ENCODE results near the gene NAA15. TPM values are rescaled to one million over a fixed set of nuclear protein-coding genes. Genes with fewer than 3 reads are reported as not detected.
"Not testable (repeated sequence)": the region's sequence is repeated elsewhere in the genome, so short reads cannot be mapped to it uniquely, and the experiment has no call there.

Gene NAA15
- total and polyA plus RNA-seq, 12 donors, result 4.6 to 36.4 (median 29.0) TPM

DNA sequence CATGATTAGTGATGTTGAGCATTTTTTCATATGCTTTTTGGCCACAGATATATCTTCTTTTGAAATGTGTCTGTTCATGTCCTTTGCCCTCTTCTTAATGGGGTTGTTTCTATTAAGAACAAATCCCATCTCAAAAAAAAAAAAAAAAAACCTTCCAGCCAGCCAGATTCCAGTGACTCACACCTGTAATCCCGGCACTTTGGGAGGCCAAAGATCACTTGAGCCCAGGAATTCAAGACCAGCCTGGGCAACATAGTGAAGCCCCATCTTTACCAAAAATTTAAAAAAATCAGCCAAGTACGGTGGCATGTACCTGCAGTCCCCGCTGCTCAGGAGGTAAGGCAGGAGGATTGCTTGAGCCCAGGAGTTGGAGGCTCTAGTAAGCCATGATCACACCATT, 157.7 kb downstream of the NAA15 start:
- no peak overlapping the region for H3K4me3 ChIP-seq
- peaks cover 16 to 35% of the 10 kb centered on the region in 2 donors for H3K4me1 ChIP-seq (replicated peaks in 1 of 2)
- intact Hi-C loops (cut with DNase I), result no loop called here
- TF ChIP-seq, protein P1, sequence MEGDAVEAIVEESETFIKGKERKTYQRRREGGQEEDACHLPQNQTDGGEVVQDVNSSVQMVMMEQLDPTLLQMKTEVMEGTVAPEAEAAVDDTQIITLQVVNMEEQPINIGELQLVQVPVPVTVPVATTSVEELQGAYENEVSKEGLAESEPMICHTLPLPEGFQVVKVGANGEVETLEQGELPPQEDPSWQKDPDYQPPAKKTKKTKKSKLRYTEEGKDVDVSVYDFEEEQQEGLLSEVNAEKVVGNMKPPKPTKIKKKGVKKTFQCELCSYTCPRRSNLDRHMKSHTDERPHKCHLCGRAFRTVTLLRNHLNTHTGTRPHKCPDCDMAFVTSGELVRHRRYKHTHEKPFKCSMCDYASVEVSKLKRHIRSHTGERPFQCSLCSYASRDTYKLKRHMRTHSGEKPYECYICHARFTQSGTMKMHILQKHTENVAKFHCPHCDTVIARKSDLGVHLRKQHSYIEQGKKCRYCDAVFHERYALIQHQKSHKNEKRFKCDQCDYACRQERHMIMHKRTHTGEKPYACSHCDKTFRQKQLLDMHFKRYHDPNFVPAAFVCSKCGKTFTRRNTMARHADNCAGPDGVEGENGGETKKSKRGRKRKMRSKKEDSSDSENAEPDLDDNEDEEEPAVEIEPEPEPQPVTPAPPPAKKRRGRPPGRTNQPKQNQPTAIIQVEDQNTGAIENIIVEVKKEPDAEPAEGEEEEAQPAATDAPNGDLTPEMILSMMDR (IDR thresholded peaks at IDR 0.05), result no peak
- TF ChIP-seq POLR2A (IDR thresholded peaks at IDR 0.05), result no peak
- H3K27ac ChIP-seq, result no peak overlapping the region
- H3K36me3 ChIP-seq (replicated peaks in 1 of 2), result no peaks in the 10 kb centered on the region
- 73 to 91% (median 81%) methylated on average over 3 of the region's 3 CpGs for WGBS, 4 donors
- no peak for DNase-seq
- H3K9me3 ChIP-seq (replicated peaks in 1 of 3), result no peaks in the 10 kb centered on the region
- no peaks in the 10 kb centered on the region for H3K27me3 ChIP-seq

DNA sequence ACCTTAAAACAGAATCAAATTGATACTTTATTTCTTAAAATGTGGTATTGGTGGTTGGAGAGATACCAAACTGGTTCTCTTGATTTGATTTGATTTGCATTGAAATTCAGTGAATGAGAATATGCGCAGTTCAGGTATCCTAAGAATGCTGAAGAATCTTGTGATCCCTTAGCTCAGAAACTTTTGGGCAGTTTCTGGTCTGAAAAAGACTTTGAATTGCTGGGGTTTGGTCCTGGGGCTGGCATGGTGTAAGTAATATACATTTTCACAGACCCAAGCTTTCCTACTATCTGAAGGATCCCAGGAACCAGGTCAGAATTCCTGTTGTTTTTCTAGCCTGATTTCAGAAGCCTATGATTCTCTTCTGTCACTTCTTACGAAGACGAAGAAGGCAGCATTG, 159.3 kb downstream of the NAA15 start:
- peaks cover 5 to 24% of the 10 kb centered on the region in 2 donors for H3K4me1 ChIP-seq (replicated peaks in 1 of 2)
- no peak overlapping the region for H3K27ac ChIP-seq
- no peak for DNase-seq
- H3K4me3 ChIP-seq, result no peak overlapping the region
- TF ChIP-seq, protein P1 (IDR thresholded peaks at IDR 0.05), result no peak
- no peak for TF ChIP-seq POLR2A (IDR thresholded peaks at IDR 0.05)
- no peaks in the 10 kb centered on the region for H3K9me3 ChIP-seq (replicated peaks in 1 of 3)
- no peaks in the 10 kb centered on the region for H3K36me3 ChIP-seq (replicated peaks in 1 of 2)
- 92 to 99% (median 97%) methylated on average over 3 of the region's 3 CpGs for WGBS, 4 donors
- intact Hi-C loops (cut with DNase I), result no loop called here
- H3K27me3 ChIP-seq, result no peaks in the 10 kb centered on the region

DNA sequence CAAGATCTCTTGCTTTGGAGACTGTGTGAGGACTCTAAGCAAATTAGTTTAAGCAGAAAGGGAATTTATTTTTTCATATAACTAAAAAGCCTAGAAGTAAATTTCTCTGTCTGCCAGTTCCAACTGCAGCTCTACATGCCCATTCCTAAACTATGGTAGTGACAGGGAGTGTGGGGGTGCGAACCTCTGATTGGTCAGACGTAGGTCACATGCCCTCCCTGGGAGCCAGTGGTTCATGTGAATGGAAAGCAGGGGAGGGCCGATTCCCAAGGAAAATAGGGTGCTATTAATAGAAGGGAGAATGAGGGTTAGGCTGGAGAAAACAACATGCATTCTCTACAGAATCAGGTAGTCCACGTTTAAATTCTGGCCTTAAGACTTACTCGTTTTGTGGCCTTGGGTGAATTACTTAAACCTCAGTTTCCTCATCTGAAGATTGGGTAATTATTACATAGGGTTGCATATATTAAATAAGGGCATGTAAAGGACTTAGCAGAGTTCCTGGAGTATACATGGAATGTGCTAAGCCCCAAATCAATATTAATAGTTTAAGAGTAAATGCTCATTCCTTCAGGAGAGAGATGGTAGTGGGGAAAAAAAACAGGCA, 159.8 kb downstream of the NAA15 start:
- no peak overlapping the region for H3K4me3 ChIP-seq
- no peak overlapping the region for H3K27ac ChIP-seq
- H3K36me3 ChIP-seq (replicated peaks in 1 of 2), result no peaks in the 10 kb centered on the region
- no peaks in the 10 kb centered on the region for H3K9me3 ChIP-seq (replicated peaks in 1 of 3)
- TF ChIP-seq, protein P1 (IDR thresholded peaks at IDR 0.05), result no peak
- no peak for TF ChIP-seq POLR2A (IDR thresholded peaks at IDR 0.05)
- no peaks in the 10 kb centered on the region for H3K27me3 ChIP-seq
- intact Hi-C loops (cut with DNase I), result no loop called here
- no peak for DNase-seq
- WGBS, 4 donors, result 71 to 86% (median 76%) methylated on average over 5 of the region's 5 CpGs
- peaks cover 0 to 22% of the 10 kb centered on the region in 2 donors for H3K4me1 ChIP-seq (replicated peaks in 1 of 2)

DNA sequence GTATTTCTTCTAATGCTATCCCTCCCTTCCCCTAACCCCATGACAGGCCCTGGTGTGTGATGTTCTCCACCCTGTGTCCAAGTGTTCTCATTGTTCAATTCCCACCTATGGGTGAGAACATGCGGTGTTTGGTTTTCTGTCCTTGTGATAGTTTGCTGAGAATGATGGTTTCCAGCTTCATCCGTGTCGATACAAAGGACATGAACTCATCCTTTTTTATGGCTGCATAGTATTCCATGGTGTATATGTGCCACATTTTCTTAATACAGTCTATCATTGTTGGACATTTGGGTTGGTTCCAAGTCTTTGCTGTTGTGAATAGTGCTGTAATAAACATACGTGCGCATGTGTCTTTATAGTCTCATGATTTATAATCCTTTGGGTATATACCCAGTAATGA, 163.2 kb downstream of the NAA15 start:
- 96 to 99% (median 97%) methylated on average over 5 of the region's 5 CpGs for WGBS, 4 donors

DNA sequence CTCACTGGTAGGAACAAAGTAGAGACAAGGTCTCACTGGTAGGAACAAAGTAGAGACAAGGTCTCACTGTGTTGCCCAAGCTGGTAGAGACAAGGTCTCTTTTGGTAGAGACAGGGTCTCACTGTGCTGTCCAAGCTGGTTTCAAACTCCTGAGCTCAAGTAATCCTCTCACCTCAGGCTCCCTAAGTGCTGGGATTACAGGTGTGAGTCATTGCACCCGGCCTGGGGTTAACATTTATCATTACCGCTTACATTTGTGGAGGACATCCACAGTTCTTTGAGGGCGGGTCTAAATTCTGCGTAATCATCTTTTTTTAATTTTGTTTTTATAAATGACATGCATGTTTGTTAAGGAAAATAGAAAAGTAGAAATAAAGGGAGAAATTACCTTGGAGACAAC, 164.6 kb downstream of the NAA15 start:
- H3K27ac ChIP-seq, result no peak overlapping the region
- DNase-seq, result no peak
- WGBS, 4 donors, result 53 to 74% (median 60%) methylated on average over 4 of the region's 4 CpGs

More for the DNA sequence above, 163.2 kb downstream of the NAA15 start:
- H3K27me3 ChIP-seq; H3K27ac ChIP-seq; DNase-seq; H3K36me3 ChIP-seq (replicated peaks in 1 of 2); H3K4me1 ChIP-seq (replicated peaks in 1 of 2); H3K9me3 ChIP-seq (replicated peaks in 1 of 3); H3K4me3 ChIP-seq; intact Hi-C loops (cut with DNase I): not testable (repeated sequence)

DNA sequence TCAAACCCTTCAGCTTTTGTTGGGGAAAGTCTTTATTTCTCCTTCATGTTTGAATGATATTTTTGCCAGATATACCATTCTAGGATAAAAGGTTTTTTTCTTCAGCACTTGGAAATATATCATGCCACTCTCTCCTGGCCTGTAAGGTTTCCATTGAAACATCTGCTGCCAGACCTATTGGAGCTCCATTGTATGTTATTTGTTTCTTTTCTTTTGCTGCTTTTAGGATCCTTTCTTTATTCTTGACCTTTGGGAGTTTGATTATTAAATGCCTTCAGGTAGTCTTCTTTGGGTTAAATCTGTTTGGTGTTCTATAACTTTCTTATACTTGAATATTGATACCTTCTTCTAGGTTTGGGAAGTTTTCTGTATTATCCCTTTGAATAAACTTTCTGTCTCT, 167.5 kb downstream of the NAA15 start:
- H3K27me3 ChIP-seq; H3K4me1 ChIP-seq (replicated peaks in 1 of 2); intact Hi-C loops (cut with DNase I); H3K27ac ChIP-seq; H3K4me3 ChIP-seq; DNase-seq; H3K36me3 ChIP-seq (replicated peaks in 1 of 2): not testable (repeated sequence)
- peaks cover 0 to 12% (median 0%) of the 10 kb centered on the region in 3 donors for H3K9me3 ChIP-seq (replicated peaks in 1 of 3)

More for the DNA sequence above, 164.6 kb downstream of the NAA15 start:
- no peak overlapping the region for H3K4me3 ChIP-seq
- peaks cover 0 to 8% of the 10 kb centered on the region in 2 donors for H3K4me1 ChIP-seq (replicated peaks in 1 of 2)
- H3K27me3 ChIP-seq, result no peaks in the 10 kb centered on the region
- intact Hi-C loops (cut with DNase I), result no loop called here
- peaks cover 0 to 7% (median 0%) of the 10 kb centered on the region in 3 donors for H3K9me3 ChIP-seq (replicated peaks in 1 of 3)
- TF ChIP-seq POLR2A (IDR thresholded peaks at IDR 0.05), result no peak
- TF ChIP-seq, protein P1 (IDR thresholded peaks at IDR 0.05), result no peak
- H3K36me3 ChIP-seq (replicated peaks in 1 of 2), result no peaks in the 10 kb centered on the region
